DMS153 treated with DMSO at 0.1 percent for 48 hours (cell line): Measurements from ENCODE around the gene NDUFV1.
A peak's percentile ranks its signal among the peaks of the same experiment; 100 is the strongest.

Experiments
- DNase-seq: peaks from one replicate; lab custom pipeline; 2025; ENCODE audit not compliant: unreplicated experiment; lab: John Stamatoyannopoulos, UW

Gene NDUFV1

GRCh38 chr11:67639438-67639859, 32.7 kb downstream of the NDUFV1 start, which contains the start of gene TBX10:
Gene TBX10, minus strand, starts transcription at chr11:67639763. Its CDS starts 291 bp downstream, at chr11:67639472.
- DNase-seq = no peak

- peak; percentile 42 for DNase-seq
Measured at GRCh38 chr11:67640021-67640757, 33.5 kb downstream of the NDUFV1 start.

GRCh38 chr11:67640758-67641337, 34.1 kb downstream of the NDUFV1 start:
- no peak for DNase-seq

GRCh38 chr11:67641338-67642172, 34.8 kb downstream of the NDUFV1 start:
- DNase-seq = no peak

- DNase-seq = no peak
Measured at GRCh38 chr11:67642173-67643120, 35.7 kb downstream of the NDUFV1 start.

- no peak for DNase-seq
Measured at GRCh38 chr11:67644042-67644441, 37.3 kb downstream of the NDUFV1 start.

GRCh38 chr11:67644472-67645418, 38.0 kb downstream of the NDUFV1 start:
- no peak for DNase-seq

- DNase-seq = no peak
Measured at GRCh38 chr11:67645521-67646461, 39.1 kb downstream of the NDUFV1 start.

GRCh38 chr11:67646535-67647336, 40.0 kb downstream of the NDUFV1 start:
- DNase-seq = no peak

- DNase-seq = no peak
Measured at GRCh38 chr11:67647471-67647870, 40.7 kb downstream of the NDUFV1 start.

- DNase-seq = peak; percentile 6
Measured at GRCh38 chr11:67648140-67648795, 41.5 kb downstream of the NDUFV1 start.

GRCh38 chr11:67648796-67649613, 42.3 kb downstream of the NDUFV1 start:
- DNase-seq = no peak

GRCh38 chr11:67649634-67650510, 43.1 kb downstream of the NDUFV1 start:
- DNase-seq = no peak

GRCh38 chr11:67651976-67652781, 45.4 kb downstream of the NDUFV1 start:
- DNase-seq = no peak
